GM10847 (cell line): ENCODE data around the gene AGAP1.

Source experiments
- POLR2A ChIP-seq: IDR thresholded peaks from 2 replicates; pipeline ENCODE4 v1.6.1; 2011; ENCODE audit not compliant: insufficient read length; ENCODE audit errors: extremely low read depth

The AGAP1 gene

GRCh38 chr2:235493775-235494715, at the start of gene AGAP1:
AGAP1 (plus strand) TSS chr2:235494043.
- TF ChIP-seq POLR2A, result no peak

DNA sequence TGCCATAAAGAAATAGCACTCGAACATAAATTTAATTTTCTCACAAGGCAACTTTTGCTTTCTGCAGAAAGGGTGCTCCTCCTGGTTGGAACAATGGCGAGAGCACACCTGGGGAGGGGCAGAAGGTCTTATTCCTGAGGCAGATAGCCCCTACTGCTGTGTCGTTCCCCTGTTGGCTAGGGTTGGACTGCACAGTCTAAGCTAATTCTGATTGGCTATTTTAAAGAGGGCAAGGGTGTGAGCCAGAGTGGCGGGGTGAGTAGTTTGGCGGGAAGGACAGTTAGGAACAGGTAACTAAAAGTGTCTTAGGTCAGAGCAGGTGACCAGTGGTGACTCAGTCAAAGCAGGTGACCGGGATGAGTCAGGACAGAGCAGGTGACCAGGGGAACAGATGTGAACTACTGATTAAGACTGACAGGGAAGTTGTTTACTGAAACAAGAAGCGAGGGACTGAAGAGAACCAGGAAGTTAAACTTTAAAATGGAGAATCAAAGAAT, 49.7 kb upstream of the AGAP1 start:
- TF ChIP-seq POLR2A, result no peak

- TF ChIP-seq POLR2A, result no peak
These were observed 48.7 kb upstream of the AGAP1 start for GRCh38 chr2:235445116-235445515.

GRCh38 chr2:235446082-235446481, 47.8 kb upstream of the AGAP1 start:
- TF ChIP-seq POLR2A, result no peak

DNA sequence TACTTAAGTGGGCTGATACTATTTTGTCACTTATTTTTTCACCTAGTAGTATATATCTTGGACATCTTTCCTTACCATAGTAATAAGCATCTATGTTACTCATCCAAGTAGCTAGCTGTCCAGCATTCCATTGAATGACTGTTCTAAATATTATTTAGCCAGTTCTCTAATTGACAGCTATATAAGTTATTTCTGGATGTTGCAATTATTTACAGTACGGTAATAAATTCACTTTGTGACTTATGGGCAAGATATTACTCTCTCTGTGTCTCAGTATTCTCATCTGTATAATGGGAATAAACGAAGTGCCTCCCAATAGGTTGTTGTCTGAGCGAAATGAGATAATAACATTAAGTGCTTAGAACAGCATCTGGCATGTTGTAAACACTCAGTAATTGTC, 46.6 kb upstream of the AGAP1 start:
- TF ChIP-seq POLR2A, result no peak

DNA sequence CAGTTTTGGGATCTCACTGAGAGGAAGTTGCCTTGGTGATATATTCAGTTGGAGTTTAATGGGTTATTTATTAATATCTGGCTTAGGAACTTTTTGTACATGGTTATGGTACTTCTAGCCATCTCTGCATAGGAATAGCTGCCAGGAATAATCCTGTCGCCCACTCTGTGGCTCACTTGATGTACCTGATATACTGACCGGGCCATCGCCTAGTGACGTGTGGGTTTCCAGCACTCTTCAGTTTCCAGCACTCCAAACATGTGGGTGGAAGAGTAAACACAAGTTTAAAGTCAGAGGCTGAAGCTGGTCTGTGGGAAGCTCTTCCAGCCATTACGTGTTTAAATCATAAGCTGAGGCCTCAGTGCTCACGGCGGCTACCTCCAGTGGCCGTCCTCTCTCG, 44.3 kb upstream of the AGAP1 start:
- TF ChIP-seq POLR2A, result no peak

DNA sequence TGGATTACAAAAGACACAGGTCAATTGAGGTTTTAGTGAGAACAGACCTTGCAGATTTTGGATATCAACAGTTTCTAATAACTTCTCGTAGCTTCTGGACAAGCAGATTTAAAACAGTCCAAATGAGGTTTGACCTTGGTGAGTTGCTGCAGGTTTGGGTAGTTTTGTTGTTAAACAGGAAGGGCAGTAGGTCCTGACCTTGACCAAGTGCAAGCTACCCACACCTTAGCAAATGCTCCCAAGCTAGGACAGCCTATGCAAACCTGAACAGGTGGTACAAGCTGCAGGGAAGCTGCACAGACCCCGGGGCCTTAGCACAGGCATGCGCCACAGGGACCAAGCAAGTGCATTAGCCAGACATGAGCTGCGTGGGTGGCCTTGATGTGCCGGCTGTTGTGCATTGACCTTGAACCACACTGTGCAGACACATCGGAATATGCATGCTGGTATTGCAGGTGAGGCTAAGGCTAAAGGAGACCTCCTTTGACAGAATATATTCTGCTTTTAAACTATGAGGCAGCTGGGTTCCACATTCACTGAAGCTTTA, 40.2 kb upstream of the AGAP1 start:
- TF ChIP-seq POLR2A, result no peak

DNA sequence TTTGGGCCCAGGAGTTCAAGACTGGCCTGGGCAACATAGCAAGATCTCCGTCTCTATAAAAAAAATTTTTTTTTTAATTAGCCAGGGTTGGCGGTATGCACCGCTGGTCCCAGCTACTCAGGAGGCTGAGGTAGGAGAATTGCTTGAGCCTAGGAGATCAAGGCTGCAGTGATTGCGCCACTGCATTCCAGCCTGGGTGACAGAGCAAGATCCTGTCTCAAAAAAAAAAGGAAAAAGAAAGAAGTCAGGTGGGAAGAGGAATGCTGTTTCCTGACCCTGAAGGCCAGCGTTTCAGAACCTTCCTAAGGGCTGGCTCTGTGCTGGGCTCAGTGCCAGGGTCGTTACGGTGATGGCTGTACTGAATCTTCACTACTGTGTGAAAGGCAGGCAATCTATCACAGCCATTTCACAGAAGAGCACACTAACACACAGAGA, 35.0 kb upstream of the AGAP1 start:
- TF ChIP-seq POLR2A, result no peak

DNA sequence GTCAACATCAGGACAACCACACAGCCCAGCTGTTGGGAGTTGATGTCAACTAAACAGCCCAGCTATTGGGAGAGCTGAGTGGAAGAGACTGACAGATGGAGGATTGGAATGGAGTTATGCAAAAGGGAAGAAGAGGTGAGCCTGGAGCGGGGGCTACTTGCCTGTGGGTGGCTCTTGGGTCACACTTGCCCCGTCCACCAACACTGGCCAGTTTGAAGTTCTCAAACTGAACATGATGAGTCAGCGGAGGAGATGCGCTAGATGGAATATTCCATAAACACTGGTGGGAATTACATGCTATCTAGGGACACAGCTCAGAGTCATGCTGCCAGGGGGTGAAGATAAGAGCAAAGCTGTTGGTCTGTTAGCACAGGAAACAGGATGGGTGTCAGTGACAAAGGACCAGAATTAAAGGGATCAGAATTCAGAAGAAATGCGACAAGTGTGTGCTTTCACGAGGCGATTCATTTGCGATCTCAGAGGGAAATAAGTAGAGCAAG, 33.2 kb upstream of the AGAP1 start:
- TF ChIP-seq POLR2A, result no peak

DNA sequence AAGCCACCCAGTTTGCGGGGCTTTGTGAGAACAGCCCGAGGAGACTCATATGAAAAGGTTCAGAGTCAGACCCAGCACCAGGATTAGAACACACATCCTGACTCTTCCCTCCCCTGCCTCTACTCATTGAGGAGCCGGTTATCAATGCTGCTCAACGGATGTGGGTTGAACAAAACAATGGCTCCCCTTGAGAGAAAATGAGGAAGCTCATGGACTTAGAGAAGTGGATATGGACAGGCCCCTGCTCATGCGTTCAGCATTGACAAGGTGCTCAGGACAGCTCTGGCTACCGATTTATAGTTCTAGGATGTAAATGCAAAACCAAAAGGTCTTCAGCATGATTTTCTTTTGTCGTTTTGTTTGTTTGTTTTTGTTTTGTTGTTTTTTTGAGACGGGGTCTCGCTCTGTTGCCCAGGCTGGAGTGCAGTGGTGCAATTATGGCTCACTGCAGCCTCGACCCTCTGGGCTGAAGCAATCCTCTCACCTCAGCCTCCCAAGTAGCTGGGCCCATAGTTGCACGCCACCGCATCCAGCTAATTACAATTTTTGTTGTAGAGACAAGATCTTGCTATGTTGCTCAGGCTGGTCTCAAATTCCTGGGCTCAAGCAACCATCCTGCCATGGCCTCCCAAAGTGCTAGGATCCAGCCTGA, 32.0 kb upstream of the AGAP1 start:
- TF ChIP-seq POLR2A, result no peak

DNA sequence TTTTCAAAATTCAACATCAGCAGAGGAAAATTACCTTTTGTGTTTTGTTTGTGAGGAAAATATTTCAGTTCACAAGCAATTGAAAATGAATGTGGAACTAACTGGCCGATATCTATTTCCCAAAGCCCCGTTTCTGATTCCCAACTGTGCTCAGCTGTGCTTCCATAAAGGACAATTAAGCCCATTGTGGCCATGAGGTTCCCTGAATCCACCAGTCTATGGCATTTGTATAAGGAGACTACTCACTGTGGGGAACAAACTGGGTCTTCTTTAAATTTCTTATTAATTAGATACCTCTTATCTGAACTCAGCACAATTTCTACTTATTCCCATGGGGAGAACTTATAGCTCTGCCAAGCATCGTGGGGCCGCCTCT, 31.4 kb upstream of the AGAP1 start:
- no peak for TF ChIP-seq POLR2A

DNA sequence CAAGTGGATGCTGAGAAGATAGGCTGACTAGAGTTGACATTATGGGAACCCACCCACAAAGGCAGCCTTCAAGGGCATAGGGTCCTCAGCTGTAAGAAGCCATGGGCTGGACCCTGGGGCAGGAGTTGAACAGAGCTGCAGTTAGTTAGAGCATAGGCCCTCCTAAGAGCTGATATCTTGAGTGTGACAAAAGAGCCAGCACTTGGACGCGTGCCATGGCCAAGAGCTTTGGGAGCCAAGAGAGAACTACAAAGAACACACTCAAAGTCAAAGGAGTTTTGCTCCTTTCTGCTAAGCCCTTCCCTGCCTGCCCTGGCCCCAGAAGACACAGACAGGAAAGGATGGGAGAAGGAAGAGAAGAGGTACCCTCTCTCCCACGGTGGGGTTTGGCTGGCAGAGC, 29.9 kb upstream of the AGAP1 start:
- TF ChIP-seq POLR2A, result no peak

GRCh38 chr2:235467588-235467987, 26.3 kb upstream of the AGAP1 start:
- no peak for TF ChIP-seq POLR2A

- TF ChIP-seq POLR2A, result no peak
These were observed 24.7 kb upstream of the AGAP1 start for GRCh38 chr2:235468978-235469655.

DNA sequence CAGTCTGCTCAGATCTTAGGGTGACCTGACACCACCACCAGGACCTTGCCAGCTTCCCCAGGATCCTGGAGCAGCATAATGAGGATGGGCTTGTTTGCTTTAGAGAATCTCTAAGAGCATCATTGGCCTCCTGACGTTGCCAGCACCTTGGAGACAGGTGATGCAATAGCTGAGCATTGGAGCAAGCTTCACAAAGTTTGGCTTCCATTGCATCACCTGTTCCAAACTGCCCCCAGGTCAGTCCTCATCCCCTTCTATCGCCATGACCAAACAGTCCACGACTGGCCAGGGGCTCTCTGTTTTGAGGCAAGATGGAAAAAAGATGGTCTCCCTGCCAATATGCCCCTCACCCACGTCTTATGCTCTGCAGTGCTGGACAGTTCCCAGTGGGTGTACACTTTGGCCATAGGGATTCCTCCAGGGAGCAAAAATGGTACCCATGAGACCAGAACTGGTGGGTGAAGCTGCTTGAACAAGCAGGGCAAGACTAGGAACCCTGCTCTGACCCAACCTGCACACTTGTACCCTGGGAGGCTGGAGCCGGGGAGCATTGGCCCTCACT, 22.6 kb upstream of the AGAP1 start:
- no peak for TF ChIP-seq POLR2A
